ENCODE data around the gene ZSCAN21. TPM values are rescaled to one million over a fixed set of nuclear protein-coding genes. Genes with fewer than 3 reads are reported as not detected.
A peak's percentile ranks its signal among the peaks of the same experiment; 100 is the strongest.

The ZSCAN21 gene
- total and polyA plus RNA-seq, 11 donors = 4.4 to 12.1 (median 7.2) TPM

- no peak for TF ChIP-seq POLR2A (IDR thresholded peaks at IDR 0.05)
- ATAC-seq (no peak), DNase-seq (no peak)
- H3K4me1 ChIP-seq = peaks cover 0 to 29% (median 17%) of the 10 kb centered on the region in 12 donors
- H3K27me3 ChIP-seq = no peaks in the 10 kb centered on the region
- WGBS, 4 donors = 73 to 80% (median 76%) methylated on average over 3 of the region's 3 CpGs
- no peak overlapping the region for H3K27ac ChIP-seq
- intact Hi-C loops (cut with DNase I) = no loop called here
- no peak overlapping the region for H3K4me3 ChIP-seq
- no peaks in the 10 kb centered on the region for H3K9me3 ChIP-seq
- H3K36me3 ChIP-seq = no peaks in the 10 kb centered on the region
Measured at GRCh38 chr7:100013328-100013676, 36.3 kb upstream of the ZSCAN21 start.

- Histone ChIP-seq H3K4me3 (peak within 1 kb of the TSS; percentile 86 to 100 (median 99)), H3K9me3 (no peaks in the 10 kb centered on the region), H3K36me3 (peaks cover 0 to 10% (median 0%) of the 10 kb centered on the region in 9 donors), H3K27me3 (no peaks in the 10 kb centered on the region), H3K4me1 (peaks cover 0 to 40% (median 19%) of the 10 kb centered on the region in 12 donors), H3K27ac (peak within 1 kb of the TSS; percentile 92 to 100 (median 97))
- ATAC-seq = peak; percentile 98 to 99 (median 99)
- intact Hi-C loops (cut with DNase I) = loop anchor here in 1 of 10 donors (1.0 kb wide), 1 partner anchor 34 kb away; the partner anchor contains the start of gene ZSCAN21
- peak; percentile 87 to 93 (median 92) for DNase-seq
- TF ChIP-seq CTCF (IDR thresholded peaks at IDR 0.05) = no peak
- TF ChIP-seq POLR2A (IDR thresholded peaks at IDR 0.05) = peak in 1 of 2 donors; percentile 68
- WGBS, 4 donors = 2 to 5% (median 2%) methylated on average over 21 to 70 of the region's 70 CpGs
Measured at GRCh38 chr7:100015232-100016214, 34.1 kb upstream of the ZSCAN21 start, which contains the start of gene ZKSCAN1. Gene ZKSCAN1 (plus strand): TSS chr7:100015596. CDS start chr7:100023507, 7,911 bp downstream.

GRCh38 chr7:100016215-100016901, 33.2 kb upstream of the ZSCAN21 start:
- peaks cover 0 to 10% (median 0%) of the 10 kb centered on the region in 9 donors for H3K36me3 ChIP-seq
- no peaks in the 10 kb centered on the region for H3K27me3 ChIP-seq
- ATAC-seq (peak in 2 of 4 donors; percentile 21 to 23), DNase-seq (no peak)
- intact Hi-C loops (cut with DNase I) = no loop called here
- H3K9me3 ChIP-seq = no peaks in the 10 kb centered on the region
- H3K27ac ChIP-seq = peak overlapping the region in 11 of 12 donors; percentile 95 to 100 (median 98)
- WGBS, 4 donors = 22 to 29% (median 24%) methylated on average over 11 of the region's 11 CpGs
- H3K4me3 ChIP-seq = peak overlapping the region; percentile 86 to 100 (median 99)
- H3K4me1 ChIP-seq = peaks cover 0 to 41% (median 22%) of the 10 kb centered on the region in 12 donors
- TF ChIP-seq CTCF (IDR thresholded peaks at IDR 0.05) (no peak), POLR2A (IDR thresholded peaks at IDR 0.05) (no peak)

GRCh38 chr7:100017300-100017699, 32.3 kb upstream of the ZSCAN21 start:
- intact Hi-C loops (cut with DNase I) = no loop called here
- DNase-seq = no peak
- no peaks in the 10 kb centered on the region for H3K9me3 ChIP-seq
- H3K4me3 ChIP-seq = peak overlapping the region in 2 of 12 donors; percentile 2 to 97
- WGBS, 4 donors = 82 to 86% (median 84%) methylated on average over 10 to 11 of the region's 11 CpGs
- no peaks in the 10 kb centered on the region for H3K27me3 ChIP-seq
- ATAC-seq = no peak
- H3K27ac ChIP-seq = peak overlapping the region in 1 of 12 donors; percentile 99
- no peak for TF ChIP-seq CTCF (IDR thresholded peaks at IDR 0.05)
- TF ChIP-seq POLR2A (IDR thresholded peaks at IDR 0.05) = no peak
- H3K4me1 ChIP-seq = peaks cover 0 to 46% (median 23%) of the 10 kb centered on the region in 12 donors
- H3K36me3 ChIP-seq = peaks cover 0 to 17% (median 6%) of the 10 kb centered on the region in 9 donors

Measured in heart left ventricle (tissue), 16 donors.